Measurements from ENCODE around the gene CHD3.

The CHD3 gene

GRCh38 chr17:7956228-7956965 is 67.8 kb downstream of the CHD3 start:
- TF ChIP-seq MAX (IDR thresholded peaks at IDR 0.05) (no peak), YY1 (IDR thresholded peaks at IDR 0.05; ENCODE audit: low read depth) (no peak), USF1 (IDR thresholded peaks at IDR 0.05) (no peak), TEAD4 (IDR thresholded peaks at IDR 0.05) (no peak), TCF12 (IDR thresholded peaks at IDR 0.05; ENCODE audit: low read depth) (no peak), TAF1 (IDR thresholded peaks at IDR 0.05; ENCODE audit: low read depth) (no peak), ZBTB7A (IDR thresholded peaks at IDR 0.05; ENCODE audit: low read depth) (no peak), CREB1 (IDR thresholded peaks at IDR 0.05; ENCODE audit: low read depth) (no peak)

- TF ChIP-seq TCF12 (IDR thresholded peaks at IDR 0.05; ENCODE audit: low read depth) (no peak), TAF1 (IDR thresholded peaks at IDR 0.05; ENCODE audit: low read depth) (no peak), FOXM1 (IDR thresholded peaks at IDR 0.05; ENCODE audit: borderline replicate concordance, low read depth) (no peak), RAD21 (IDR thresholded peaks at IDR 0.05; ENCODE audit: low read depth) (no peak), CREB1 (IDR thresholded peaks at IDR 0.05; ENCODE audit: low read depth) (no peak), YY1 (IDR thresholded peaks at IDR 0.05; ENCODE audit: low read depth) (no peak), TEAD4 (IDR thresholded peaks at IDR 0.05) (no peak), CEBPB (IDR thresholded peaks at IDR 0.05) (no peak), MAX (IDR thresholded peaks at IDR 0.05) (no peak), REST (IDR thresholded peaks at IDR 0.05; ENCODE audit: low read depth) (no peak), EGR1 (IDR thresholded peaks at IDR 0.05) (no peak), USF1 (IDR thresholded peaks at IDR 0.05) (no peak), EP300 (IDR thresholded peaks at IDR 0.05; ENCODE audit: borderline replicate concordance) (no peak), NFIC (IDR thresholded peaks at IDR 0.05) (no peak), ZBTB7A (IDR thresholded peaks at IDR 0.05; ENCODE audit: low read depth) (no peak)
Observed at GRCh38 chr17:7959503-7960253, 71.1 kb downstream of the CHD3 start.

GRCh38 chr17:7961421-7961820 is 72.8 kb downstream of the CHD3 start:
- no peak for TF ChIP-seq CEBPB (IDR thresholded peaks at IDR 0.05)
- TF ChIP-seq CREB1 (IDR thresholded peaks at IDR 0.05; ENCODE audit: low read depth) = no peak
- TF ChIP-seq TEAD4 (IDR thresholded peaks at IDR 0.05) = no peak
- TF ChIP-seq TAF1 (IDR thresholded peaks at IDR 0.05; ENCODE audit: low read depth) = no peak
- no peak for TF ChIP-seq EP300 (IDR thresholded peaks at IDR 0.05; ENCODE audit: borderline replicate concordance)
- no peak for TF ChIP-seq NFIC (IDR thresholded peaks at IDR 0.05)
- no peak for TF ChIP-seq TCF12 (IDR thresholded peaks at IDR 0.05; ENCODE audit: low read depth)
- no peak for TF ChIP-seq RAD21 (IDR thresholded peaks at IDR 0.05; ENCODE audit: low read depth)
